ENCODE measurements around the gene FCGR2B.

The FCGR2B gene

DNA sequence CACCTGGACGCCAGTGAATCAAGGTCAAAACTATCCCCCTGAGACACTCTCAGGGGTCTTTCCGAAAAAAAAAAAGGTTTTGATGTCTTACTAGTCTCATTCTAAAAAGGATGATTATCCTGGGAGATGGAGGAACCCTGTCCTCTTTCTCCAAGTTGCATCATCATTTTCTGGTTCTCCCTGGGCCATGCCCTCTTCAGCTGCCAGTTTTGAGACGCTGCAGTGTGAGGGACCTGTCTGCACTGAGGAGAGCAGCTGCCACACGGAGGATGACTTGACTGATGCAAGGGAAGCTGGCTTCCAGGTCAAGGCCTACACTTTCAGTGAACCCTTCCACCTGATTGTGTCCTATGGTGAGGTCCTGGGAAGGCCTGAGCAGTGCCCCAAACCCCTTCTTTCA is 47.6 kb downstream of the FCGR2B start:
- TF ChIP-seq, protein P1, sequence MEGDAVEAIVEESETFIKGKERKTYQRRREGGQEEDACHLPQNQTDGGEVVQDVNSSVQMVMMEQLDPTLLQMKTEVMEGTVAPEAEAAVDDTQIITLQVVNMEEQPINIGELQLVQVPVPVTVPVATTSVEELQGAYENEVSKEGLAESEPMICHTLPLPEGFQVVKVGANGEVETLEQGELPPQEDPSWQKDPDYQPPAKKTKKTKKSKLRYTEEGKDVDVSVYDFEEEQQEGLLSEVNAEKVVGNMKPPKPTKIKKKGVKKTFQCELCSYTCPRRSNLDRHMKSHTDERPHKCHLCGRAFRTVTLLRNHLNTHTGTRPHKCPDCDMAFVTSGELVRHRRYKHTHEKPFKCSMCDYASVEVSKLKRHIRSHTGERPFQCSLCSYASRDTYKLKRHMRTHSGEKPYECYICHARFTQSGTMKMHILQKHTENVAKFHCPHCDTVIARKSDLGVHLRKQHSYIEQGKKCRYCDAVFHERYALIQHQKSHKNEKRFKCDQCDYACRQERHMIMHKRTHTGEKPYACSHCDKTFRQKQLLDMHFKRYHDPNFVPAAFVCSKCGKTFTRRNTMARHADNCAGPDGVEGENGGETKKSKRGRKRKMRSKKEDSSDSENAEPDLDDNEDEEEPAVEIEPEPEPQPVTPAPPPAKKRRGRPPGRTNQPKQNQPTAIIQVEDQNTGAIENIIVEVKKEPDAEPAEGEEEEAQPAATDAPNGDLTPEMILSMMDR (IDR thresholded peaks at IDR 0.05; ENCODE audit: control extremely low read depth, extremely low read depth, low read depth, missing control alignments): no peak
- ChIA-PET POLR2A (no interaction called here), CTCF (interaction anchor here (1.7 to 2.0 kb wide), 2 partner anchors 15 to 19 kb away, joined by 3 to 8 read pairs; no protein-coding TSS in a partner anchor)
- no peak for DNase-seq (ENCODE audit: extremely low spot score)

GRCh38 chr1:161718559-161719324 is 55.8 kb downstream of the FCGR2B start:
- peak; percentile 26 for DNase-seq (ENCODE audit: extremely low spot score)
- CTCF ChIA-PET: interaction anchor here (1.4 to 4.0 kb wide), 3 partner anchors 8 to 20 kb away, joined by 5 to 19 read pairs (median 10); partner anchors contain the start of gene FCRLA
- TF ChIP-seq, protein P1 (IDR thresholded peaks at IDR 0.05; ENCODE audit: control extremely low read depth, extremely low read depth, low read depth, missing control alignments): no peak
- POLR2A ChIA-PET: interaction anchor here (0.8 kb wide), 1 partner anchor 11 kb away, joined by 3 read pairs; no protein-coding TSS in a partner anchor

GRCh38 chr1:161719325-161719611 is 56.3 kb downstream of the FCGR2B start:
- POLR2A ChIA-PET: no interaction called here
- DNase-seq (ENCODE audit: extremely low spot score): peak; percentile 18
- TF ChIP-seq, protein P1 (IDR thresholded peaks at IDR 0.05; ENCODE audit: control extremely low read depth, extremely low read depth, low read depth, missing control alignments): no peak
- CTCF ChIA-PET: interaction anchor here (1.5 kb wide), 1 partner anchor 19 kb away, joined by 5 read pairs; no protein-coding TSS in a partner anchor

- POLR2A ChIA-PET: no interaction called here
- TF ChIP-seq, protein P1 (IDR thresholded peaks at IDR 0.05; ENCODE audit: control extremely low read depth, extremely low read depth, low read depth, missing control alignments): no peak
- DNase-seq (ENCODE audit: extremely low spot score): no peak
- CTCF ChIA-PET: no interaction called here
Observed at GRCh38 chr1:161720422-161720821, 57.5 kb downstream of the FCGR2B start.

DNA sequence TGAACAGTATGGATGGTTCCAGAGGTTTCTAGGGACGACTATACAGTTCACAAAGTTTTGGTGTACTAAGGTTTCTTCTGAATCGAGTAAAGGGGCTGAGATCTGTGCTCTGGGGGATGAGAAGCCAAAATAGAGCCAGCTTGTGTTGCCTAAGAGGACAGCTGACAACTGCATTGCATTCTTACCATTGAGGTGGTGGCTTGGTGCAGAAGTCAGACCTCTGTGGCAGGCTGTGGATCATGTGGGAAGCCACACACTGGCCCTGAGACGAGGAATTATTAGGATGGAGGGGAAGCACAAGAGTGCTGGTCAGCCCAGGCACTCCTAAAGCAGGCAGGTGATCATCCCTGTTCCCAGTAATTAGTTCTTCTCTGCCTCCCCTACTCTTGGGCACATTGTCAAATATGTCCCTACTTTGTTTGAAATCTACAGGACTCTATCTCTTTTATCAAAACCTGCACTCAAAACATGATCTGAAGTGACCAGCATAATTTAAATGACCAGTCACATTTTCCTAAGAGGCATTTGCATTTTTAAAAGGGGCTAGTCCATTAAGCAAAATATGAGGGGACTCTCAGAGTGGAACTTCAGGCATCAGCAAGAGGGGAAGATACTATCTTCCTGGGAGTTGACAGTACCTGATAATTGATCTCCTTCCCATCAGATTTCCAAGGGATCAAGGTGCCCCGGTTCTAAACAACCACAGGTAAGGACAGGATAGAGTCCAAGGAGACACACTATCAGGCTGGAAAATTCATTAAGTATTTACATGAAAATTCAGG is 58.2 kb downstream of the FCGR2B start, which contains the start of gene FCRLB:
Gene FCRLB (plus strand): TSS at position 589 of the 782 bp plus-strand sequence. CDS start 1,129 bp downstream, outside the sequence.
- CTCF ChIA-PET: interaction anchor here (1.8 to 2.5 kb wide), 2 partner anchors 13 to 16 kb away, joined by 9 to 19 read pairs; partner anchors contain the start of gene FCRLA
- TF ChIP-seq, protein P1 (IDR thresholded peaks at IDR 0.05; ENCODE audit: control extremely low read depth, extremely low read depth, low read depth, missing control alignments): no peak
- POLR2A ChIA-PET: no interaction called here
- no peak for DNase-seq (ENCODE audit: extremely low spot score)

DNA sequence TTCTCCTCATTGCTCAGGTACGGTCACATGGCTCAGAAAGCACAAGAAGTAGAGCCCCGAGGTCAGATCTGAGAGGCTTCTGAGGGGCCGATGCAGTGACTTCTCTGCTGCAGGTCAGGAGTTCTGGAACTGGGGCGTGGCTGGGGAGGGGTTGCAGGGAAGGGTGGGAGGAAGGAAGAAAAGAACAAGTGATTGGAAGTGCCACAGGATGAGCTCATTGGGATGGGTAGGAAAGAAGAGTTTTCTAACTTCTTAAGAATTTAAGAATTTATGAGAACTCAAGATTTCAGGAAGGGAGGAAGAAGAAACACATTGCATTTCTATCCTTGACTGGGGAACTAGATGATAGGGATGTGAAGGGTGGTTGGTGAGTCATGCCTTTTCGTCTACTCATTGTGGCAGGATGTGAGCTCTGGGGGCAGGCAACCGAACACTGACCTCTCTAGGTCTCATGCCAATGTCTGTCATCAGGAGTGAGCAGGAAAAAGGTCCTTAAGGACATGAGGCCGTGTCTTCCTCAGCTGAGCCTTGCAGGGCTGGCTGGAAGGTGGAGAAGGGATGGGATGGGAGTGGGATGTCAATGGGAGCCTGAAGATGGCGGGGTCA is 58.9 kb downstream of the FCGR2B start:
- POLR2A ChIA-PET: no interaction called here
- TF ChIP-seq, protein P1 (IDR thresholded peaks at IDR 0.05; ENCODE audit: control extremely low read depth, extremely low read depth, low read depth, missing control alignments): no peak
- no peak for DNase-seq (ENCODE audit: extremely low spot score)
- CTCF ChIA-PET: interaction anchor here (0.7 to 2.5 kb wide), 4 partner anchors 8 to 20 kb away, joined by 3 to 19 read pairs (median 7); partner anchors contain the start of gene FCRLA
